ENCODE data around the gene TTBK2.

- TF ChIP-seq, protein P1, sequence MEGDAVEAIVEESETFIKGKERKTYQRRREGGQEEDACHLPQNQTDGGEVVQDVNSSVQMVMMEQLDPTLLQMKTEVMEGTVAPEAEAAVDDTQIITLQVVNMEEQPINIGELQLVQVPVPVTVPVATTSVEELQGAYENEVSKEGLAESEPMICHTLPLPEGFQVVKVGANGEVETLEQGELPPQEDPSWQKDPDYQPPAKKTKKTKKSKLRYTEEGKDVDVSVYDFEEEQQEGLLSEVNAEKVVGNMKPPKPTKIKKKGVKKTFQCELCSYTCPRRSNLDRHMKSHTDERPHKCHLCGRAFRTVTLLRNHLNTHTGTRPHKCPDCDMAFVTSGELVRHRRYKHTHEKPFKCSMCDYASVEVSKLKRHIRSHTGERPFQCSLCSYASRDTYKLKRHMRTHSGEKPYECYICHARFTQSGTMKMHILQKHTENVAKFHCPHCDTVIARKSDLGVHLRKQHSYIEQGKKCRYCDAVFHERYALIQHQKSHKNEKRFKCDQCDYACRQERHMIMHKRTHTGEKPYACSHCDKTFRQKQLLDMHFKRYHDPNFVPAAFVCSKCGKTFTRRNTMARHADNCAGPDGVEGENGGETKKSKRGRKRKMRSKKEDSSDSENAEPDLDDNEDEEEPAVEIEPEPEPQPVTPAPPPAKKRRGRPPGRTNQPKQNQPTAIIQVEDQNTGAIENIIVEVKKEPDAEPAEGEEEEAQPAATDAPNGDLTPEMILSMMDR (IDR thresholded peaks at IDR 0.05; ENCODE audit: low read length), result no peak
- no peak for TF ChIP-seq EZH2 (IDR thresholded peaks at IDR 0.05; ENCODE audit: borderline replicate concordance, low read length)
These were observed 16.6 kb upstream of the TTBK2 start for GRCh38 chr15:42937143-42937542.
